ENCODE measurements around the gene ZNF672.

ZNF672 gene

GRCh38 chr1:248891758-248892157, 53.7 kb downstream of the ZNF672 start:
- Histone ChIP-seq H3K4me1 (peaks cover 30% of the 10 kb centered on the region), H4K20me1 (no peaks in the 10 kb centered on the region), H3K4me2 (no peak overlapping the region), H3K4me3 (no peak overlapping the region), H3K27me3 (no peaks in the 10 kb centered on the region), H3K9ac (no peak overlapping the region), H3K27ac (no peak overlapping the region), H3K9me3 (no peaks in the 10 kb centered on the region), H3K36me3 (no peaks in the 10 kb centered on the region)
- no peak for TF ChIP-seq Cebpa-rat (IDR thresholded peaks at IDR 0.05)

- H3K9me3 ChIP-seq: no peaks in the 10 kb centered on the region
- H3K4me1 ChIP-seq: peaks cover 25% of the 10 kb centered on the region
- H3K4me2 ChIP-seq: peak overlapping the region; percentile 24; the same call in 1 of the 2 replicates
- no peak for TF ChIP-seq Cebpa-rat (IDR thresholded peaks at IDR 0.05)
- no peak overlapping the region for H3K27ac ChIP-seq
- no peak overlapping the region for H3K4me3 ChIP-seq
- no peaks in the 10 kb centered on the region for H3K36me3 ChIP-seq
- H4K20me1 ChIP-seq: no peaks in the 10 kb centered on the region
- no peak overlapping the region for H3K9ac ChIP-seq
- no peaks in the 10 kb centered on the region for H3K27me3 ChIP-seq
Measured at GRCh38 chr1:248892590-248892989, 54.6 kb downstream of the ZNF672 start.

- no peak for TF ChIP-seq Cebpa-rat (IDR thresholded peaks at IDR 0.05)
- H3K36me3 ChIP-seq: no peaks in the 10 kb centered on the region
- peak overlapping the region; percentile 18; the same call in 1 of the 2 replicates for H3K27ac ChIP-seq
- no peaks in the 10 kb centered on the region for H3K9me3 ChIP-seq
- H3K4me3 ChIP-seq: no peak overlapping the region
- H3K4me1 ChIP-seq: peaks cover 30% of the 10 kb centered on the region
- peak overlapping the region; percentile 59 for H3K4me2 ChIP-seq
- H3K27me3 ChIP-seq: no peaks in the 10 kb centered on the region
- no peaks in the 10 kb centered on the region for H4K20me1 ChIP-seq
- H3K9ac ChIP-seq: no peak overlapping the region
Measured at GRCh38 chr1:248894837-248895236, 56.8 kb downstream of the ZNF672 start.

- TF ChIP-seq Cebpa-rat (IDR thresholded peaks at IDR 0.05): no peak
- Histone ChIP-seq H3K4me3 (no peak overlapping the region), H3K4me1 (peaks cover 25% of the 10 kb centered on the region), H4K20me1 (no peaks in the 10 kb centered on the region), H3K9me3 (no peaks in the 10 kb centered on the region), H3K27me3 (no peaks in the 10 kb centered on the region), H3K4me2 (0 out of 2 replicates have a peak overlapping the region, but pooled peaks have one; percentile 1), H3K36me3 (no peaks in the 10 kb centered on the region), H3K9ac (no peak overlapping the region), H3K27ac (no peak overlapping the region)
Measured at GRCh38 chr1:248897412-248898337, 59.7 kb downstream of the ZNF672 start.
